ENCODE results near the gene LOXHD1.

LOXHD1 gene

GRCh38 chr18:46439037-46439436 is 218.0 kb downstream of the LOXHD1 start:
- no peak for DNase-seq

- DNase-seq, result no peak
These were observed 220.0 kb downstream of the LOXHD1 start for GRCh38 chr18:46437061-46437460.

- no peak for DNase-seq
These were observed 220.4 kb downstream of the LOXHD1 start for GRCh38 chr18:46436621-46437020.

- DNase-seq, result no peak
These were observed 222.0 kb downstream of the LOXHD1 start for GRCh38 chr18:46435031-46435430.

- no peak for DNase-seq
These were observed 222.4 kb downstream of the LOXHD1 start for GRCh38 chr18:46434629-46435028.

- no peak for DNase-seq
These were observed 223.7 kb downstream of the LOXHD1 start for GRCh38 chr18:46433121-46433826.

- DNase-seq, result no peak
These were observed 225.4 kb downstream of the LOXHD1 start for GRCh38 chr18:46431522-46432171.

GRCh38 chr18:46429649-46430224 is 227.3 kb downstream of the LOXHD1 start:
- no peak for DNase-seq

- DNase-seq, result no peak
These were observed 227.9 kb downstream of the LOXHD1 start for GRCh38 chr18:46429130-46429529.

- no peak for DNase-seq
These were observed 228.7 kb downstream of the LOXHD1 start for GRCh38 chr18:46428368-46428767.

GRCh38 chr18:46427216-46427995 is 229.6 kb downstream of the LOXHD1 start:
- DNase-seq, result no peak
